H9 (cell line): Measurements from ENCODE around the gene PROK1. TPM values are rescaled to one million over a fixed set of nuclear protein-coding genes. Genes with fewer than 3 reads are reported as not detected.

Experiments
- DNase-seq: peaks from one replicate; pipeline ENCODE4 v3.0.0-alpha.2; 2017
- H2AFZ ChIP-seq: one replicate; pipeline ENCODE4 v1.6.1; 2013; ENCODE audit warnings: mild to moderate bottlenecking, low read length, control low read depth, moderate library complexity
- H2AK5ac ChIP-seq: 2 replicates; pipeline ENCODE4 v1.6.1; 2013; ENCODE audit warnings: low read length, control low read depth, mixed read lengths; ENCODE audit not compliant: insufficient read length
- H2BK120ac ChIP-seq: one replicate; pipeline ENCODE4 v1.6.1; 2013; ENCODE audit warnings: low read depth, mild to moderate bottlenecking, low read length, control low read depth, inconsistent platforms; ENCODE audit not compliant: poor library complexity, severe bottlenecking
- H2BK12ac ChIP-seq: 2 replicates; pipeline ENCODE4 v1.6.1; 2013; ENCODE audit warnings: low read length, control low read depth, mixed read lengths, low read depth; ENCODE audit not compliant: insufficient read length
- H2BK15ac ChIP-seq: 2 replicates; pipeline ENCODE4 v1.6.1; 2013; ENCODE audit warnings: low read depth, low read length, control low read depth
- H2BK20ac ChIP-seq: one replicate; pipeline ENCODE4 v1.6.1; 2013; ENCODE audit warnings: low read depth, mild to moderate bottlenecking, low read length, control low read depth, inconsistent platforms; ENCODE audit not compliant: poor library complexity, severe bottlenecking
- H2BK5ac ChIP-seq: 2 replicates; pipeline ENCODE4 v1.6.1; 2013; ENCODE audit warnings: low read length, control low read depth, mixed read lengths; ENCODE audit not compliant: insufficient read length
- H3K14ac ChIP-seq: 2 replicates; pipeline ENCODE4 v1.6.1; 2013; ENCODE audit warnings: low read length, control low read depth; ENCODE audit not compliant: insufficient read depth
- H3K18ac ChIP-seq: 2 replicates; pipeline ENCODE4 v1.6.1; 2013; ENCODE audit warnings: low read depth, mild to moderate bottlenecking, mixed read lengths, low read length, control low read depth; ENCODE audit not compliant: insufficient read length
- H3K23ac ChIP-seq: 2 replicates; pipeline ENCODE4 v1.6.1; 2013; ENCODE audit warnings: low read length, control low read depth, mixed read lengths, low read depth; ENCODE audit not compliant: insufficient read length
- H3K23me2 ChIP-seq: 2 replicates; pipeline ENCODE4 v1.6.1; 2013; ENCODE audit warnings: low read depth, mild to moderate bottlenecking, mixed read lengths, low read length, control low read depth; ENCODE audit not compliant: insufficient read length, poor library complexity, severe bottlenecking
- H3K27ac ChIP-seq: 2 replicates; pipeline ENCODE4 v1.5.1; 2013; ENCODE audit warnings: low read length, control low read depth, mixed read lengths, low read depth; ENCODE audit not compliant: insufficient read length
- H3K27me3 ChIP-seq: 2 replicates; pipeline ENCODE4 v1.6.1; 2013; ENCODE audit warnings: low read length, control low read depth, inconsistent platforms; ENCODE audit not compliant: insufficient read depth
- H3K4ac ChIP-seq: 2 replicates; pipeline ENCODE4 v1.6.1; 2013; ENCODE audit warnings: low read depth, mild to moderate bottlenecking, control low read depth, inconsistent platforms, low read length, moderate library complexity
- H3K4me1 ChIP-seq: 2 replicates; pipeline ENCODE4 v1.6.1; 2013; ENCODE audit warnings: low read length, control low read depth, inconsistent platforms; ENCODE audit not compliant: insufficient read depth
- H3K4me2 ChIP-seq: 2 replicates; pipeline ENCODE4 v1.6.1; 2013; ENCODE audit warnings: low read length, control low read depth, mixed read lengths; ENCODE audit not compliant: insufficient read length, insufficient read depth
- H3K56ac ChIP-seq: 2 replicates; pipeline ENCODE4 v1.6.1; 2013; ENCODE audit warnings: low read depth, mild to moderate bottlenecking, mixed read lengths, low read length, control low read depth; ENCODE audit not compliant: insufficient read length
- H3K79me1 ChIP-seq: 2 replicates; pipeline ENCODE4 v1.6.1; 2013; ENCODE audit warnings: low read depth, mild to moderate bottlenecking, moderate library complexity, low read length, control low read depth, inconsistent platforms; ENCODE audit not compliant: insufficient read depth, poor library complexity, severe bottlenecking
- H3K79me2 ChIP-seq: 2 replicates; pipeline ENCODE4 v1.6.1; 2013; ENCODE audit warnings: low read length, control low read depth, inconsistent platforms; ENCODE audit not compliant: insufficient read depth
- H3K9ac ChIP-seq: 2 replicates; pipeline ENCODE4 v1.6.1; 2013; ENCODE audit warnings: low read length, control low read depth, mixed read lengths; ENCODE audit not compliant: insufficient read length; ENCODE audit errors: extremely low read depth
- H3K9me3 ChIP-seq: one replicate; pipeline ENCODE4 v1.6.1; 2013; ENCODE audit warnings: low read depth, low read length, inconsistent platforms; ENCODE audit not compliant: control insufficient read depth
- H3T11ph ChIP-seq: one replicate; pipeline ENCODE4 v1.6.1; 2013; ENCODE audit warnings: mild to moderate bottlenecking, low read length, control low read depth, inconsistent platforms
- H4K20me1 ChIP-seq: one replicate; pipeline ENCODE4 v1.6.1; 2013; ENCODE audit not compliant: control insufficient read depth, insufficient read length, insufficient read depth
- H4K5ac ChIP-seq: 2 replicates; pipeline ENCODE4 v1.6.1; 2013; ENCODE audit warnings: low read depth, mild to moderate bottlenecking, mixed read lengths, low read length, control low read depth; ENCODE audit not compliant: insufficient read length
- H4K8ac ChIP-seq: replicated peaks from 2 replicates; pipeline ENCODE4 v1.6.1; 2013; ENCODE audit warnings: low read length, control low read depth, mixed read lengths, low read depth; ENCODE audit not compliant: insufficient read length
- H4K91ac ChIP-seq: 2 replicates; pipeline ENCODE4 v1.6.1; 2013; ENCODE audit warnings: low read depth, mild to moderate bottlenecking, moderate library complexity, mixed read lengths, low read length, control low read depth; ENCODE audit not compliant: insufficient read length
- H3K27ac Mint-ChIP-seq, 3 experiments: 2 replicates in 2 of 3; 3 replicates in 1 of 3; pipeline ENCODE4 v1.8.0; 2020 to 2021; ENCODE audit warnings: mixed read lengths in 3 of 3, mild to moderate bottlenecking in 1 of 3, moderate library complexity in 1 of 3
- H3K27me3 Mint-ChIP-seq: 2 replicates; pipeline ENCODE4 v1.8.0; 2021; ENCODE audit warnings: low read depth, mild to moderate bottlenecking, moderate library complexity, mixed read lengths
- H3K36me3 Mint-ChIP-seq, 3 experiments: 2 replicates in 2 of 3; 3 replicates in 1 of 3; pipeline ENCODE4 v1.8.0; 2020 to 2021; ENCODE audit warnings: low read depth in 3 of 3, mixed read lengths in 3 of 3; ENCODE audit not compliant: insufficient read depth in 1 of 3
- H3K4me1 Mint-ChIP-seq, 2 experiments: 2 replicates each; pipeline ENCODE4 v1.8.0; 2020; ENCODE audit warnings: mixed read lengths in 2 of 2
- H3K4me3 Mint-ChIP-seq, 2 experiments: 2 replicates in 1 of 2; 3 replicates in 1 of 2; pipeline ENCODE4 v1.8.0; 2020 to 2021; ENCODE audit warnings: mild to moderate bottlenecking in 2 of 2, mixed read lengths in 2 of 2, moderate library complexity in 1 of 2
- H3K9me3 Mint-ChIP-seq, 2 experiments: 2 replicates in 1 of 2; 3 replicates in 1 of 2; pipeline ENCODE4 v1.8.0; 2020; ENCODE audit warnings: mild to moderate bottlenecking in 2 of 2, mixed read lengths in 2 of 2, moderate library complexity in 1 of 2
- CTCF ChIP-seq: fragments of 200-600 bp; sonication (generic); conservative IDR thresholded peaks from 3 replicates; pipeline ENCODE4 v1.8.0; 2021; ENCODE audit warnings: antibody characterized with exemption, mild to moderate bottlenecking
- WGBS: extraction: QIAGEN DNeasy Blood & Tissue Kit; methylation state at CpG from one replicate; pipeline ENCODE4 v1.1.7; 2013; ENCODE audit warnings: missing lambda C conversion rate, low lambda C conversion rate, mixed read lengths; ENCODE audit not compliant: insufficient read length; ENCODE audit errors: extremely low coverage; 5-methylcytosine and 5-hydroxymethylcytosine counted together
- total RNA-seq: library from RNA; stranded (reverse); gene quantifications from 2 replicates; pipeline ENCODE4 v1.2.1, GENCODE V29; 2021

Gene PROK1
- total RNA-seq, 1 experiment from 2014 or later = not detected

DNA sequence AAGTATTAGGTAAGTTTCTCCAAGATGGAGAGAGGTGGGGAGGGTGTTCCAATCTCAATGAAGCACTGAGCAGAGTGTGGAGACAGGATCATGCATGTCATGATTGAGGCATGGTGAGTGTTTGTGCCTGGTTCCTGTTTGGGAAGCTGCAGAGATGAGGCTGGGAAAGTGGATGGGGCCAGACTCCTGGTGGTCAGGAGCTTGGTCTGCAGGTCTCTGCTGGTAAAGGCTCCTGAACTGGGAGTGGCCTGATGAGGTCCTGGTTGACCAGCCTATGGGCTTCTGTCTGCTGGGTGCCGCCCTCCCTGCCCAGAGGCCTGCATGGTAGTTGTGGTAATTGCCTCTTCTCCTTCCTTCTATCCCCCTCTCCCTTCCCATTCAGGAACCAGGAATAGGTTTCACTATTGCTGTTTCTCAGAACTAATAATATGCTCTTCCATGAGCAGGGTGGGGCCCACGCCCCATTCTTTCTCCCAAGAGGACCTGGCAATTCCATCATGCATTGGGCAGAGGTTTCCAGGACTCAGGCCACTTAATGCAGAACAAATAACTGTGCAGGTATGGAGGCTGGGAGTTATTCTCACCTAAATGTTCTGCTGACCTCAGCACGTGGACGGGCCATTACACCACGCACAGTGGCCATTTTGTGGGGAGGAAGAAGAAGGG, 24.5 kb downstream of the PROK1 start:
- no peak overlapping the region for H4K91ac ChIP-seq
- no peaks in the 10 kb centered on the region for H3K4me1 ChIP-seq
- no peak overlapping the region for H3K56ac ChIP-seq
- H2BK120ac ChIP-seq = no peak overlapping the region
- H2BK15ac ChIP-seq = no peak overlapping the region
- no CpG with 5 or more reads among the region's 5 CpGs for WGBS
- no peaks in the 10 kb centered on the region for H3K79me1 ChIP-seq
- H4K20me1 ChIP-seq = no peaks in the 10 kb centered on the region
- Mint-ChIP-seq H3K27ac (no peak overlapping the region), H3K9me3 (no peaks in the 10 kb centered on the region), H3K4me1 (peaks cover 21 to 26% of the 10 kb centered on the region in 2 experiments), H3K36me3 (no peaks in the 10 kb centered on the region), H3K4me3 (no peak overlapping the region), H3K27me3 (peaks cover 5% of the 10 kb centered on the region; the same call in 1 of the 2 replicates)
- H2AFZ ChIP-seq = no peak overlapping the region
- no peak overlapping the region for H3K4ac ChIP-seq
- H2AK5ac ChIP-seq = no peak overlapping the region
- H3K18ac ChIP-seq = no peak overlapping the region
- H3K27ac ChIP-seq = no peak overlapping the region
- TF ChIP-seq CTCF = peak; percentile 36; the same call in 2 of the 3 replicates
- H2BK5ac ChIP-seq = no peak overlapping the region
- H3K27me3 ChIP-seq = no peaks in the 10 kb centered on the region
- H3K9ac ChIP-seq = no peak overlapping the region
- H3K23ac ChIP-seq = no peak overlapping the region
- H3T11ph ChIP-seq = no peak overlapping the region
- no peaks in the 10 kb centered on the region for H3K9me3 ChIP-seq
- no peak overlapping the region for H3K14ac ChIP-seq
- no peak overlapping the region for H2BK12ac ChIP-seq
- no peaks in the 10 kb centered on the region for H3K23me2 ChIP-seq
- H3K79me2 ChIP-seq = no peaks in the 10 kb centered on the region
- no peak overlapping the region for H3K4me2 ChIP-seq
- H4K8ac ChIP-seq = no peak overlapping the region
- peak; percentile 77 for DNase-seq
- no peak overlapping the region for H4K5ac ChIP-seq
- H2BK20ac ChIP-seq = no peak overlapping the region
